HFFc6 (cell line): ENCODE measurements around the gene ERC2. TPM values are rescaled to one million over a fixed set of nuclear protein-coding genes. Genes with fewer than 3 reads are reported as not detected.

Source experiments
- DNase-seq: peaks from one replicate; pipeline ENCODE4 v3.0.0-alpha.2; 2018
- H3K27ac Mint-ChIP-seq: 2 replicates; pipeline ENCODE4 v1.8.0; 2020; ENCODE audit warnings: mild to moderate bottlenecking, mixed read lengths
- H3K27me3 Mint-ChIP-seq: 2 replicates; pipeline ENCODE4 v1.8.0; 2021; ENCODE audit warnings: mild to moderate bottlenecking, moderate library complexity, mixed read lengths; ENCODE audit not compliant: insufficient read depth
- H3K36me3 Mint-ChIP-seq: 2 replicates; pipeline ENCODE4 v1.8.0; 2021; ENCODE audit warnings: low read depth, mixed read lengths
- H3K4me1 Mint-ChIP-seq: 2 replicates; pipeline ENCODE4 v1.8.0; 2020; ENCODE audit warnings: low read depth, mixed read lengths
- H3K4me3 Mint-ChIP-seq: 2 replicates; pipeline ENCODE4 v1.8.0; 2020; ENCODE audit warnings: mild to moderate bottlenecking, moderate library complexity, mixed read lengths
- H3K9me3 Mint-ChIP-seq: 2 replicates; pipeline ENCODE4 v1.8.0; 2020; ENCODE audit warnings: mild to moderate bottlenecking, mixed read lengths
- CTCF ChIP-seq: fragments of 200-600 bp; sonication (generic); IDR thresholded peaks from 2 replicates; pipeline ENCODE4 v1.5.0; 2021; ENCODE audit warnings: antibody characterized with exemption, mild to moderate bottlenecking
- total RNA-seq, 6 experiments: library from RNA; stranded (reverse); fragmentation: NEBNext Ultra II Directional; extraction: Animal tissue kit (Norgen Biotek cat#: 25700); gene quantifications; 2 replicates in 1 of 6; 3 replicates in 5 of 6; pipeline ENCODE4 v1.2.3, GENCODE V29; 2021

ERC2 gene
- total RNA-seq, 6 experiments from 2014 or later = 0.11 TPM; not detected in 5

- no peak for DNase-seq
- Mint-ChIP-seq H3K9me3 (no peaks in the 10 kb centered on the region; the same call in none of the 2 replicates), H3K4me1 (no peaks in the 10 kb centered on the region), H3K4me3 (no peak overlapping the region), H3K27ac (no peak overlapping the region), H3K36me3 (no peaks in the 10 kb centered on the region), H3K27me3 (peaks cover 3% of the 10 kb centered on the region; the same call in 1 of the 2 replicates)
- no peak for TF ChIP-seq CTCF
Measured at GRCh38 chr3:56087451-56088053, 380.7 kb downstream of the ERC2 start.

DNA sequence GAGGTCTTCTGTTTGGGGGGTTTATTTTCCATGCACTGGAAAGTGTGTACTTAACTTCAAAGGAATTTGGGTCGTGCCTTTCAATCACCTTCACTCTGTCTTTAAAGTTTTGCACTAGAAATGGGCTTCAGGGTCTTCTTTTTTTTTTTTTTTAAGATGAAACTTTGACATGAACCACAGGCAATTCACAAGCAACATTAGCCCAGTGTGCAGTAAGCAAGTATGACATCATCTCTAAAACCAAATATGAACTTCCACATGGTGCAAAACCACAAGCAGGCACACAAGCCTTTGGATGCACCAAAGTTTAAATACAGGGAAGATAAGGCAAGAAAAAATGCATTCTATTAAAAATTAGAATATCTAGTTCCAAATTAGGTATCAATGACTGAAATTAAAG is 381.9 kb downstream of the ERC2 start:
- no peak for TF ChIP-seq CTCF
- Mint-ChIP-seq H3K36me3 (no peaks in the 10 kb centered on the region), H3K4me1 (no peaks in the 10 kb centered on the region), H3K9me3 (no peaks in the 10 kb centered on the region; the same call in none of the 2 replicates), H3K27me3 (peaks cover 3% of the 10 kb centered on the region; the same call in 1 of the 2 replicates), H3K27ac (no peak overlapping the region), H3K4me3 (no peak overlapping the region)
- no peak for DNase-seq

DNA sequence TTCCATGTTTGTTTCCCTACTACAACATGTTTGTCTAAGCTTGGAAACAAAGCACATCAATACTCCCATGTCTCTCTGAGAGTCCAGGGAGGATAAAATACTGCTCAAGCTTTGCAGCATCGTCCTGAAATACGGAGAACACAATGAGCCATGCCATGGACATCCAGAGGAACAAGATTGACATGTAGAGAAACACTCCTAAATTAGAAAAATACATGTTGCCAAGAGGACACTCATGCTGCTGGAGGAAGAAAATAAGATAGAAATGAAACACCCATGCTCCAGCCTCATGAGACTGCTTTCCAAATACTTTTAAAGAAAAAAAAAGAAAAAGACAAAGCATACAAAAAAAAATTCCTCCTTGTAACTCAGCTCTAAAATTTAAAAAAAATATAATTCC is 387.0 kb downstream of the ERC2 start:
- no peak overlapping the region for H3K4me3 Mint-ChIP-seq
- peaks cover 6% of the 10 kb centered on the region for H3K9me3 Mint-ChIP-seq
- no peak for DNase-seq
- H3K36me3 Mint-ChIP-seq = no peaks in the 10 kb centered on the region
- no peaks in the 10 kb centered on the region for H3K4me1 Mint-ChIP-seq
- H3K27me3 Mint-ChIP-seq = no peaks in the 10 kb centered on the region
- no peak overlapping the region for H3K27ac Mint-ChIP-seq
- no peak for TF ChIP-seq CTCF

- no peak for DNase-seq
- no peak overlapping the region for H3K4me3 Mint-ChIP-seq
- no peak for TF ChIP-seq CTCF
- H3K4me1 Mint-ChIP-seq = no peaks in the 10 kb centered on the region
- no peak overlapping the region for H3K27ac Mint-ChIP-seq
- no peaks in the 10 kb centered on the region; the same call in none of the 2 replicates for H3K27me3 Mint-ChIP-seq
- no peaks in the 10 kb centered on the region for H3K36me3 Mint-ChIP-seq
- peaks cover 10% of the 10 kb centered on the region for H3K9me3 Mint-ChIP-seq
Measured at GRCh38 chr3:56076746-56077145, 391.5 kb downstream of the ERC2 start.

- Mint-ChIP-seq H3K4me1 (no peaks in the 10 kb centered on the region), H3K27ac (no peak overlapping the region), H3K36me3 (no peaks in the 10 kb centered on the region), H3K27me3 (no peaks in the 10 kb centered on the region; the same call in none of the 2 replicates), H3K9me3 (peaks cover 4% of the 10 kb centered on the region), H3K4me3 (no peak overlapping the region)
- TF ChIP-seq CTCF = no peak
- DNase-seq = no peak
Measured at GRCh38 chr3:56075089-56075488, 393.2 kb downstream of the ERC2 start.
